OCI-M1 (cell line): ENCODE data around the gene PCED1A.
"Not testable (repeated sequence)": the region's sequence is repeated elsewhere in the genome, so short reads cannot be mapped to it uniquely, and the experiment has no call there.

Experiments used
- DNase-seq: peaks from one replicate; lab custom pipeline; 2025; lab: John Stamatoyannopoulos, UW

PCED1A gene

DNA sequence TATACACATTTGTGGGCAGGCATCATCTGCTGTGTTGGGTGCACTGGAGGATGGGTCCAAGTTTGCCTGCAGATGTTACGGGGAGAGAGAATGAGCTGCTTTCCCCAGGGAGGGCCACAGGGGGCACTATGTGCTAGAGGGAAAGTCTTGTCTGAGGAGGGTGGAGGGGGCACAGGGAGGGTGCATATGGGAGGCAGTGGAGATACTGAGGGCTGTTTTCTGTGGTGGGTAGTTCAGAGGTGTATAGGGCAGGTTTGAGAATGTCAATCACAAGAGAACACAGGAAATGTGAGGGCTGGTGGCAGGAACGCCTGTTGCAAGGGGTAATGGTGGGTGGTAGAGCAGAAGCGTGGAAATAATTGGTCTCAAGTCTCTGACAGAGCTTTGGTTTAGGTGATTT is 25.2 kb upstream of the PCED1A start:
- no peak for DNase-seq

DNA sequence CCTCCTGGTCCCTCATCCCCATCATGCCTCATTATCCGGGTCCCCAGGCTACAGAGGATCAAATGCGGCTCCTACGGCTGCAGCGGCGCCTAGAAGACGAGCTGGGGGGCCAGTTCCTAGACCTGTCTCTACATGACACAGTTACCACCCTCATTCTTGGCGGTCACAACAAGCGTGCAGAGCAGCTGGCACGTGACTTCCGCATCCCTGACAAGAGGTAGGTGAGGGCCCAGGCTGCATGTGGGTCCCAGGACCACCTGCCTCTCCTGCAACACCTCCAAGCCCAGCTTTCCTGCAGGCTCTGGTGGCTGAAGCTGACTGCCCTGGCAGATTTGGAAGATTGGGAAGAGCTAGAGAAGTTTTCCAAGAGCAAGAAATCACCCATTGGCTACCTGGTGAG is 24.6 kb upstream of the PCED1A start:
- DNase-seq, result no peak

DNA sequence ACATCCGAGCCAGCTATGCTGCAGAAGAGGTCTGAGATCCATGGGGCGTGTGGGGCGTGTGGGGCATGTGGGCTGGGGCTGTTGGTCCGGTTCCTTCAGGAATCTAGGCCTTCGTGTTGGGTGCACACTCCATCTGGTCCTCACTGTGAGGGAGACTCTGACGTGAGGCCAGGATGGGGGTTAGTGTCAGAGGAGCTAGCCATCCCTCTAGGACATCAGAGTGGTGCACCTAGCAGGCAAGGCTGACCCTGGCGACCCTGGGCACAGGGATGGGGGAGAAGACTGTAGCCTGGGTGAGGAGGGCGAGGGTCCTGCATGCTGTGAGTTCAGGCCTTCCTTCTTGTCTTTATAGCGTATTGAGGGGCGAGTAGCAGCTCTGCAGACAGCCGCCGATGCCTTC is 24.2 kb upstream of the PCED1A start:
- DNase-seq, result no peak

DNA sequence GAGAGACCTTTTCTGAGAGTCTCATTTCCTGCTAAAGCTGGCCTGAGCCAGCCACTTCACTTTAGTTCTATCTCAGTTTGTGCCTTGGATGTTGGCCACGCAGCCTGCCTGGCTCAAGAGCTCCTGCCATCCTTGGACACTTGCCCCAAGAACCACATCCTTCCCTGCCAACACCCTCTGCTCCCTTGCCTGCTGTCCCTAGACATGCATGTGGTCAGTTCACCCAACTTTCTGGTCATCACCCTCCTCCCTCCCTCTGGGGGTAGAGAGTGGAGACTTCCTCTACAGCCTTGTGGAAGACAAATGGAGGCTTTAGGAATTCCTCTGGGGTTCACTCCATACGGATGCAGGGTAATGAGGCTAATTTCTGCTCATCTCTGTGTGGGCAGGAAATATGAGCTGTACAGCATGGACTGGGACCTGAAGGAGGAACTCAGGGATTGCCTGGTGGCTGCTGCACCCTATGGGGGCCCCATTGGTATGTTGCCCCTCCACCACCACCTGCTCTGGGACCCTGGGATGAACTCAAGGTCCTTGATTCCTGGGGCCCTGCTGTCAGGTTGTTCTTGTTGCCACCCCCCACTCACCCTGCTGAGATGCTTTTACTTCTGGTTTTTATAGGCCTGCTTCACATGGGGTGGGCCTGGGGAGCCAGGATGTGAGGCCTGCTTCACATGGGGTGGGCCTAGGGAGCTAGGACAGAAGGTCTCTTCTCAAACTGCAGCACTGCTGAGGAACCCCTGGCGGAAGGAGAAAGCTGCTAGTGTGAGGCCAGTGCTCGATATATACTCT is 19.1 kb upstream of the PCED1A start:
- DNase-seq, result no peak

DNA sequence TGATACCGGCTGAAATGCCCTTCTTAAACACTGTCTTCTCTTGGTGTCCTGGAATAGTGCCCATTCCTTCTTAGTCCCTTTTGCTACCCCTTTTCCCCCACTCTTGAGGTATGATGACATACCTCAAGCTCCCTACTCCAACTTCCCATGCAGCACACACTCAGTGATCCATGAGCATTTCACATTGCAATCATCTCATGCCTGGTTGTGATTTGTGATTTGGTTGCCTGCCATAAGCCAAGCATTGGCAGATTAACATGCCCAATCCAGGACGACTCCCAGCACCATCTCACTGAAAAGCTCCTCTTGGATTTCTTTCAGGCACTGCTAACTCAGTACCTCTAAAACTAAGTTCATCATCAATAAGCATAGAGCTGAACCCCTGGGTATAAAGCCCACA is 18.1 kb upstream of the PCED1A start:
- no peak for DNase-seq

DNA sequence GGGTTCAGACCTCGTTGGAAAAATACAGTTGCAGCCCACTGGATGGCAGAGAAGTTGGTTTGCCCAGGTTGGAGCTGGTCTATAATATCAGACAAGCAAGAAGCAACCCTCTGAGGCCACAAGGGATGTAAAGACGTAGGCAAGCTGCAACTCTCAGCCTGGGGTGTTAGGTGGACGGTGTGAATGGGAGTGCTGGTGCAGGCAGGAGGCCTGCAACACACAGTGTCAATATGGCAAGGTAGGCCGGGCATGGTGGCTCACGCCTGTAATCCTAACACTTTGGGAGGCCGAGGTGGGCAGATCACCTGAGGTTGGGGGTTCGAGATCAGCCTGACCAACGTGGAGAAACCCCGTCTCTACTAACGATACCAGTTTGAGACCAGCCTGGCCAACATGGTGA is 10.6 kb upstream of the PCED1A start:
- no peak for DNase-seq

DNA sequence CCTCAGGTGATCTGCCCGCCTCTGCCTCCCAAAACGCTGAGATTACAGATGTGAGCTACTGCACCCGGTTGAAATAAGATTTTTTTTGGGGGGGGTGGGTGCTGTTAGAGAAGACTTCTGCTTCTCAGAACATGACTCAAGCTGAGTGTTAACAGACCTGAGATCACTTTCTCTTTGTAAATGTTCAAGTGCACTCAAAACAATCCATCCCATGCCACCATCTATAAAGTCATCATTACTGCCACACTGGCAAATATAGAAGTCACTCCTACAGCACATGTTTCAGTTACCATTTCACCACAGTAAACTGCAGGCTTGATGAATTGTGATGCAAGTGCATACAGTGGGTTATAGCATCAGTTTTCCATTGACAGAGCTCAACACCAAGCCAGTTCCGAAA is 9.1 kb upstream of the PCED1A start:
- no peak for DNase-seq

DNA sequence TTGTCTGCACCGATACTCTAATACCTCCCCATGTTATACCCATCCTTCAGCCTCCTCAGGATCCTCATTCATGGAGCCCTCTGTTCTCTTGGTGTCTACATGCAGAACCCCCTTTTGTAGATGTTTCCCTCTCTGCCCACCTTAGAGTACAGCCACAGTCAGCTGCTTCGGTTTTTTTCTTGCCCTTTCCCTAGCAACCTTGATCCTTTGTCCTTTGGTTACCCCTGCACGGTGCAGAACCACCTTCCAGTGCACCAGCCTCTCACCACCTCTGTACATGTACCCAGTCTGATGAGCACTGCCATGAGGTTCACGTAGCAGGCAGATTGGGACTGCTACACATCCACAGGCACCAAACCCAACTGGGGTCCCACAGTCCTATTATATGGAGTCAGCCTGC is 7.3 kb upstream of the PCED1A start:
- no peak for DNase-seq

DNA sequence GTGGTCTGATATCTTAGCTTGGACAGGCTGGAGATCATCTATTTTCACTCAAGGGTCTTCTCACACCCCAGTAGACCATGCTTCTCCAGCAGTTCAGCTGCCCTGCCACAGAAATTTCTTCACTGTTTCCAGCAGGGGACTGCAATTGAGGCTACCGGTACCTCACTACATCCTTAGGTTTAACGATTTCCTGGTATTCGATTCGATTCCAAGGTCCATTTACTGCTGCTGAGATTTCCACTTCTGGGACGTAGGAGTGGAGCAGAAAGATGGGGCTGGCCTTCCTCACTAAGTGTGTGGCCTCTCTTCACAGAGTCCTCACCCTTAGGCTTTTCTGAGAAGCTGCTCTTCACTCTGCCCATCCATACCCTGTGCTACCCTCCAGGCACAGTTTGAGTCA is 6.2 kb upstream of the PCED1A start:
- DNase-seq, result no peak

DNA sequence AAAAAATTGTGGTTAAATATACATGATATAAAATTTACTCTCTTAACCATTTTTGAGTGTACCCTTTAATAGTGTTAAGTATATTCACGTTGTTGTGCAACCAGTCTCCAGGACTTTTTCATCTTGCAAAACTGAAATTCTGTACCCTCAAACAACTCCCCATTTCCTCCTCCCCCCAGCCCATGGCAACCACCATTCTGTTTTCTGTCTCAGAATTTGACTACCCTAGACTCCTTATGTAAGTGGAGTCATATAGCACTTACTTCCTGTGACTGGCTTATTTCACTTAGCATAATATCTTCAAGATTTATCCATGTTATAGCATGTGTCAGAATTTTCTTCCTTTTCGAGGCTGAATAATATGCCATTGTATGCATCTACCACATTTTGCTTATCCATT is 5.2 kb upstream of the PCED1A start:
- DNase-seq, result no peak

DNA sequence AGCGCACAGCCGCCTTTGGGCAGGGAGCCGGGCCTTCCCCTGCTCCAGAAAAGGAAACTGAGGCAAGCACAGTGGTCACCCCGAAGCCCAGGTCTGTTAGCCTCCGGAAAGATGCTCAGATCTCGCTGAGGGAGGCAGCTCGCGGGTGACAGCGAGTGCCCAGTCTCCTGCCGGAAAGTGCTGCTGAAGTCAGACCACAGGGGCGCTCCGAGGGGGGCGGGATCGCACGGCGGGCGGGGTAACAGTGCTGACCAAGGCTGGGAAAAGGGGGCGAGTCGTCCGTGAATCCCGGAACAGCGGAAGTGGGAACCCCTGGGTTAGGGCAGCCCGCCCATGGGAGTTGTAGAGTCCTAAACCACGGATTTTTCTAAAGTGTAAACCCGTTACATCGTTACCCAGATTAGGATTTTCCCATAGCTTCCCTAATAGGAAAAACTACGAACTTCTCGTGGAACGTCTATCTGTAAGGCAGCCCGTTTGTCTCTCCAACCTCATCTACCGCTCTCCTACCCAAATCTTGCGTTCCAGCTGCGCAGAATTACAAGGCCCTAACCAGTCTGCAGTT is 594 bp upstream of the PCED1A start:
- peak; percentile 72 for DNase-seq

DNA sequence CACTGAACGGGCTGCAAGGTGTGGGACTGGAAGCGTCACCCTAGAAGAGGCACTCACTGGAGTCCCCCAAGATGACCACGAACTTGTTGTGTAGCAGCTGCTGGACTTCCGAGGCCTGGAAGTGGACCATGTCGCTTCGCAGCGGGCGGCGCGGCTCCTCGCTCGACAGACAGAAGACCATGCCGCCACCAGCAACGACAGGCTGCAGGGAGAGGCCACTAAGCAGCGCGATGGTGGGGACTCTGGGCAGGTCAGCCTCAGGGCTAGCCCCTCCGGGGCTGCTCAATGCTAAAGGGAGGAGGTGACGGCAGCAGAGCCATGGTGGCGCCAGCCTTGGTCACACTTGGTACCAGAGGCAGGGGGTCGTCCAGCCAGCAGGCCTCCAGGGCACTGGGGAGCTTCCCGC is 720 bp downstream of the PCED1A start:
- no peak for DNase-seq

DNA sequence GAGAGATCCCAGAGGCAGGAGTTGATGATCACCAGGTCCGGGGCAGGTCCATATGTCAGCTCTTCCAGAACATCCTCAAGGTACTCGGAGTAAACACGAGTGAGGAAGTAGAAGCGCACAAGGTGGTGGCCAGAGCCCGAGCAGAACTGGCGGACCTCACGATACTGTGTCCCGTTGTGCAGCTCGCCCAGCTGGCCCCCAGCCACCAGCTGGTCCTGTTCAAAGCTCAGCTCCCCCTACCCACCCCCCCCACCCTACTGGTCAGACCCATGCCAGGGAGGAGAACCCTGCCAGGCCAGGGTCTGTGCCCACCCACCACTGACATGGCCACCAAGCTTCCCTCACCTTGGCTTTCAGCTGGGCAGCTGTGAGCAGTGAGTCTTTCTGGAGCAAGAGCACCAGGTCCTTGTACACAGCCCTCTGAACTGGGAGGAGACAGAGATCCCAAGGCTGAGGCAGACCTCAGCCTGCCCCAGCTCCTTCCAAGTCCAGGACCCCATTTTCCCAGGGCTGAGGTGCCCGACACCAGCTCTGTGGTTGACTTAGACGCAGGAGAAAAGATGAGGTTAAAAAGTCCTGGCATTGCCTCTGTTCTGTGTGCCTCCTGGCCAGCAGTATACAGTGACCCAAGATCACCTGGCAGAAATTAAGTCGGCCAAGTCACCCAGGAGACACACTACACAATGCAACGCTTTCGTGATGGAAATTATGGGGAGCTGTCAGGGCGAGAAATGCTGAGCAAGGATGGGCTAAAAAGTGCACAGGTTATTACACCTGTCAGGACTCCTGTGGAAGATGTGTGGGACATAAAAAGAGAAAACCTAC is 1.4 kb downstream of the PCED1A start:
- no peak for DNase-seq

DNA sequence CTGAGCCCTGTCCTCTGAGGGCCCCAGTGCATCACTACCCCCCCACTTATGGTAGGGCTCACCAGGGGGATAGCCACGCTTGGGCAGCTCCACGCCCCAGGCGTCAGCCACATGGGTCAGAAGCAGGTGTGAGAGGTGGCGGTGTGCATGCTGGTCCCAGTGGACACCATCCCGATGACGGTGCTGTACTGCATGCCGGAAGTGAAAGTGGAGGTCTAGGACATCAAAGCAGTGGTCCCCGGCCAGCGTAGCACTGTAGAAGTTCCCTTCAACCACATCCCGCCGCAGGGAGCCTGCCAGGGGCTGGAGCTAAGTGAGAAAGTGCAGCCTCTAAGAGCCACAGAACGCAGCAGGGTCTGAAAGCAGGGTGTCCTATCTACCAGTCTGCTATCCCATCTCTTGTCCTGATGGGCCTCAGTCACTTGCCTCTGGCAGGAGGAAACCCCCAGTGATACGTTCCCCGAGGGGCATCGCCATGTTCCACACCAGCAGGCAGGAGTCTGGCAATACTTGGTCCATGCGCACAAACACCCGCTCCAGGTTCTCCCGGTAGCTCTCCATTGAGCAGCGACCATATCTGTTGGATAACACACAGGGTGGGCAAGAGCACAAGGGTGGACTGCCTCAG is 2.2 kb downstream of the PCED1A start:
- no peak for DNase-seq

DNA sequence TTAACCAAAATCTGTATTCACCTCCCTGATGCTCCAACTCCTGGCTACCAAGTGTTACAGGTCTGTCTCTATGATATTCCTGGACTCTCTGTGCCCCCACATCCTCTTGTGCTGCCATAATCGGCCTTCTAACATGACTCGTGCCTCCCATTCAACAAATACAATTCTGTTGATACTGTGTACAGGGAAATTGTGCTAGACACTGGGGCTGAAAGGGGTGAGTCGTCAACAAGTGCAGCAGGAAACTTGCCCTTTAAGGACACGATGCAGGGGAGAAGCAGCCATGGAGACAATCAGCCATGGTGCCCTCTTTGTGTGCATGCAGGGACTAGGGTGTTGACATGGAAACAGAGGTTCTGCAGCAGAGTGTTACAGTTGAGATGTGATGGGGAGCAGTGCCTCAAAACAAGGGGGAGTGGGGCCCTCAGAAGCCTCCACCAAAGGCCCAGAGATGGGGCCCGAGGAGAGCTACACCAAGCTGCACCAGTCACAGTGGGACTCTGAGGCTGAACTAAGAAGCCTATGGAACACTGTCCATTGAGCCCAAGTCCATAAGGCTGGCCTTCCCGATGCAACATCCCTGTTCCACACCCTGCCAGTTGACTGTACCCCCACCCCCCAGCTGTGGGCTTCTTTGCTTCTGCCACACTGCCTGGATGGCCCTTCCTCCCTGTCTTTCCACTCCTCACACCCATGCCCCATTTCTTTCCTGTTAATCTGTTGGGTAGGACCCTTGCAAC is 3.1 kb downstream of the PCED1A start:
- no peak for DNase-seq

DNA sequence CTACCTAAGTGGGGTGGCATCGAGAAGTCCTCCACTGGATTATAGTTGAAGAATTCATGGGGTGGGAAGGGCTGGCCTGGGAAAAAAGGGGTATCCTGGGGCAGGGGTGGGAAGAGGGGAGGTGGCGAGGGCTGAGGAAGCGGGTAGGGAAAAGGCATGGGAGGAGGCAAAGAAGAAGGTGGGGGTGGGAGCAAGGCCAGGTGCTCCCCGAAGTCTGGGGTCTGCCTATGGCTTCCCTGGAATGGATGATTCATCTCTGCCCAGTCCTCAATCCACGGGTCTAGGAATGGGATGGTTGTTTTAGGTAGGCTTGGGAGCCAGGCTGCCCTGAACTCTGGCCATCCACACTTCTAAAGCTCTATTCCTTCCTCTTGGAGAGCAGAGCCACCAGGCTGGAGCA is 4.4 kb downstream of the PCED1A start:
- DNase-seq, result no peak

DNA sequence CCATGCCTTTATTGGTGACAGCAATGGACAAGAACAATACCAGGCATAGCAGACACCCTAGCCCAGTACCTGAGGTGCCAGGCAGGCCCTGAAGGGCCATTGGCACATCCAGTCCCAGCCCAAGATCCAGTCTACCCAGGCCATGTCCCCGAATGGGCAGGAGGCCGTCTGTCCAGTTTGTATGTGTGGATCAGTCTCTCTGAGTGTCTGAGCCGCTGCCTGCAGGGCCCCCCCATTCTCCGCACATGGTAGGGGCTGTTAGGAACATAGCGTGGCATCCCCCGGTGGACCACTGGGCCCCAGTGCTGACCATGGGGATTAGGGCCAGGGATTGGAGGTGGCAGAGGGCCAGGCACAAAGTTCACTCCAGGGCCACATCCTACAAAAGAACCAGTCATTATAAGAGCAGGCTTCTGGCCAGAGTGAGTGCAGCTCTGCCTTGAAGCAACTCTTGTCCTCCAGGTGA is 5.1 kb downstream of the PCED1A start:
- no peak for DNase-seq

DNA sequence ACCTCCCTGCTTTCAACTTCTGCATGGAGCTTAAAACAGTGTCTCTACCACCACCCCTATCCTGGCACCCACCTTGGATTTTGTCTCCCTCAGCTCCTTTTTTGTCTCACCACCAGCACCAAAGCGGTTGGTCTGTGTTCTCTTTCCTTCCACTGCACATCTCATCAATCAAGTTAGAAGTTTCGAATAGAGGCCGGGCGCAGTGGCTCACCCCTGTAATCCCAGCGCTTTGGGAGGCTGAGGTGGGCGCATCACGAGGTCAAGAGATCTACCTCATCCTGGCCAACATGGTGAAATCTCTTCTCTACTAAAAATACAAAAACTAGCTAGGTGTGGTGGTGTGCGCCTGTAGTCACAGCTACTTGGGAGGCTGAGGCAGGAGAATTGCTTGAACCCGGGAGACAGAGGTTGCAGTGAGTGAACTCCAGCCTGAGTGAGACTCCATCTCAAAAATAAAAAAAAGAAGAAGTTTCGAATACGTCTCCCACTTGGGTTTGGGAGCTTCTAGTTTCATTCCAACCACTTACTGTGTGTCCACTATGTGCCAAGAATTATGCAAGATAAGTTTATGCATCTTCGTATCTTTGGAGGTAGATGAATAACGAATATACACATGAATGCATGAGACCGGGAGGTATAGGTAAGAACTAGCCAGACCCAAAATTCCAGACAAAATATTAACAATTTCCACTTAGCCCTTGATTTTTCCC is 5.9 kb downstream of the PCED1A start:
- DNase-seq, result no peak

DNA sequence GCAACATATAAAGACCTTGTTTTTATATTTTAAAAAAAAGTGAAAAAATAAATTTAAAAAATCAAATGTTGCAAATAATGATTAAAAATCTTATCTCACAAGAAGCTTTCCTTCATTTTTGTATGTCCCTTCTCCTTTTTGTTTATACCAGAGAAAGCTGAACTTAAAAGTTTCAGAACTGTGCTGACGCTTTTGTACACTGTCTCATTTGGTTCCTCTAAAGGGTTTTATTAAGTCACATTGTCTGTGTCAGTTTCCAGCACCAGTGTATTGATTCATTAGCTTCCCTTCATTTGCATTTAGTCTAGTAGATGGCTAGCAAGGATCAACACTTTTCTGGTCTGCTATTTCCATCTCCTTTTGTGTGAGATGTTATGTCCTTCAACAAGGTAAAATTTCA is 6.7 kb downstream of the PCED1A start:
- DNase-seq, result no peak

DNA sequence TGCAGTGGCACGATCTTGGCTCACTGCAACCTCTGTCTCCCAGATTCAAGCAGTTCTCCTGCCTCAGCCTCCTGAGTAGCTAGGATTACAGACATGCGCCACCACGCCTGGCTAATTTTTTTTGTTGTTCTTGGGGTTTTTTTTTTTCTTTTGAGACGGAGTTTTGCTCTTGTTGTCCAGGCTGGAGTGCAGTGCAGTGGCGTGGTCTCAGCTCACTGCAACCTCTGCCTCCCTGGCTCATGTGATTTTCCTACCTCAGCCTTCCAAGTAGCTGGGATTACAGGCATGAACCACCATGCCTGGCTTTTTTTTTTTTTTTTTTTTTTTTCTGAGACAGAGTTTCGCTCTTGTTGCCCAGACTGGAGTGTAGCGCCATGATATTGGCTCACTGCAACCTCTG is 9.2 kb downstream of the PCED1A start:
- DNase-seq, result not testable (repeated sequence)

DNA sequence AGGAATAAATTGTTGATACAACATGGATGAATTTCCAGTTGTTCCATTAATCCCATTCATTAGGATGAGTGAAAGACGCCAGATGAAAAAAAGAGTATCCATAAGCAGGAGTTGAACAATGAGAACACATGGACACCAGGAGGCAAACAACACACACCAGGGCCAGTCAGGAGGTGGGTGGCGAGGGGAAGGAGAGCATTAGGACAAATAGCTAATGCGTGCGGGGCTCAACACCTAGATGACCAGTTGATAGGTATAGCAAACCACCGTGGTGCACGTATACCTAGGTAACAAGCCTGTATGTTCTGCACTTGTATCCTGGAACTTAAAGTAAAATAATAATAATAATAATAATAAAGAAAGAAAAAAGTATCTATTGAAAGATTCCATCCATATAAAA is 11.1 kb downstream of the PCED1A start:
- no peak for DNase-seq
